Loucy (cell line): ENCODE results near the gene FHDC1.
"Not testable (repeated sequence)": the region's sequence is repeated elsewhere in the genome, so short reads cannot be mapped to it uniquely, and the experiment has no call there.

Experiments used
- H2AFZ ChIP-seq: fragments of 200-600 bp; sonication (generic); 2 replicates; pipeline ENCODE4 v1.6.0; 2016; ENCODE audit warnings: antibody characterized with exemption, mild to moderate bottlenecking, low read length, moderate library complexity
- H3F3A ChIP-seq: fragments of 200-600 bp; 2 replicates; pipeline ENCODE4 v1.6.0; 2016; ENCODE audit warnings: antibody characterized with exemption, low read depth, mild to moderate bottlenecking
- H3K27me3 ChIP-seq: fragments of 200-600 bp; sonication (generic); 2 replicates; pipeline ENCODE4 v1.6.1; 2014; ENCODE audit warnings: low read length, mild to moderate bottlenecking; ENCODE audit not compliant: insufficient read depth, poor library complexity, severe bottlenecking
- H3K36me3 ChIP-seq: fragments of 200-600 bp; sonication (generic); 2 replicates; pipeline ENCODE4 v1.6.1; 2016; ENCODE audit warnings: low read length; ENCODE audit not compliant: insufficient read depth
- H3K4me1 ChIP-seq: fragments of 200-600 bp; sonication (generic); 2 replicates; pipeline ENCODE4 v1.5.1; 2014; ENCODE audit warnings: low read length, mild to moderate bottlenecking; ENCODE audit not compliant: insufficient read depth, poor library complexity, severe bottlenecking
- H3K4me2 ChIP-seq: fragments of 200-600 bp; sonication (generic); 2 replicates; pipeline ENCODE4 v1.6.0; 2014; ENCODE audit warnings: antibody characterized with exemption, low read length, low read depth, mild to moderate bottlenecking; ENCODE audit not compliant: poor library complexity, severe bottlenecking
- H3K4me3 ChIP-seq: fragments of 200-600 bp; sonication (generic); 2 replicates; pipeline ENCODE4 v1.5.1; 2014; ENCODE audit warnings: low read length, mild to moderate bottlenecking, mixed read lengths; ENCODE audit not compliant: poor library complexity, severe bottlenecking
- H3K79me2 ChIP-seq: fragments of 200-600 bp; sonication (generic); 2 replicates; pipeline ENCODE4 v1.6.1; 2014; ENCODE audit warnings: low read length; ENCODE audit not compliant: insufficient read depth
- H3K9ac ChIP-seq: fragments of 200-600 bp; sonication (generic); 2 replicates; pipeline ENCODE4 v1.6.0; 2014; ENCODE audit warnings: mild to moderate bottlenecking, low read depth, low read length, moderate library complexity; ENCODE audit not compliant: poor library complexity, severe bottlenecking
- H3K9me2 ChIP-seq: fragments of 200-600 bp; sonication (generic); replicated peaks from 2 replicates; pipeline ENCODE4 v1.6.1; 2016; ENCODE audit warnings: low read depth, low read length, mixed read lengths
- H3K9me3 ChIP-seq: fragments of 200-600 bp; sonication (generic); 2 replicates; pipeline ENCODE4 v1.6.1; 2014; ENCODE audit warnings: mild to moderate bottlenecking, antibody characterized with exemption, low read length, low read depth; ENCODE audit not compliant: insufficient read depth
- H4K20me1 ChIP-seq: fragments of 200-600 bp; sonication (generic); 2 replicates; pipeline ENCODE4 v1.6.0; 2014; ENCODE audit warnings: antibody characterized with exemption, low read length, mild to moderate bottlenecking; ENCODE audit not compliant: insufficient read depth, poor library complexity, severe bottlenecking
- EZH2phosphoT487 ChIP-seq: fragments of 200-600 bp; IDR thresholded peaks from 2 replicates; pipeline ENCODE4 v1.6.1; 2018; ENCODE audit warnings: antibody characterized with exemption, mild to moderate bottlenecking, moderate library complexity, borderline replicate concordance
- TF ChIP-seq, protein P1 (sequence below): fragments of 200-600 bp; sonication (generic); conservative IDR thresholded peaks from 2 replicates; pipeline ENCODE4 v1.5.1; 2014; ENCODE audit warnings: mild to moderate bottlenecking, antibody characterized with exemption, low read length

FHDC1 gene

DNA sequence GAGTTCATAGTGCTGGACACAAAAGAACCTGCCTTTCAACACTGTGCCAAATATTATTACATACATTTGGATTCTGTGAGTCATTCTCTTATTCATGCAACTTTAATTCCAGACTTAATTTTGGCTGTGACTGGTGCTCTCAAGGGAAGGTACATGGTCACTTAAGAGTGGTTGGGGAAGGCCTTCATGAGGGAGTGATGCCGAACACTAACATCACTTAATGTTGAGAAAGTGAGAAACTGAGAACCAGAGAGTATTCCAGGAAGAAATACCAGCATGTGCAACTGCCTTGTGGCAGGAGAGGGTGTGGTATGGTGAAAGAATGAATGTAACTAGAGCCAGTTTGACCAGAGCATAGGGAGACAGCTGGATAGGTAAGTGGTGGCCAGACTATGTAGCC is 41.5 kb upstream of the FHDC1 start:
- H2AFZ ChIP-seq = no peak overlapping the region
- H3K4me2 ChIP-seq = no peak overlapping the region
- H3K36me3 ChIP-seq = no peaks in the 10 kb centered on the region; the same call in 1 of the 2 replicates
- H3F3A ChIP-seq = no peaks in the 10 kb centered on the region
- H3K9ac ChIP-seq = no peak overlapping the region
- H3K4me1 ChIP-seq = peaks cover 22% of the 10 kb centered on the region
- H3K27me3 ChIP-seq = no peaks in the 10 kb centered on the region
- H3K9me2 ChIP-seq = no peaks in the 10 kb centered on the region
- no peaks in the 10 kb centered on the region for H3K9me3 ChIP-seq
- no peaks in the 10 kb centered on the region for H4K20me1 ChIP-seq
- no peak overlapping the region for H3K4me3 ChIP-seq
- TF ChIP-seq EZH2phosphoT487 = no peak
- TF ChIP-seq, protein P1, sequence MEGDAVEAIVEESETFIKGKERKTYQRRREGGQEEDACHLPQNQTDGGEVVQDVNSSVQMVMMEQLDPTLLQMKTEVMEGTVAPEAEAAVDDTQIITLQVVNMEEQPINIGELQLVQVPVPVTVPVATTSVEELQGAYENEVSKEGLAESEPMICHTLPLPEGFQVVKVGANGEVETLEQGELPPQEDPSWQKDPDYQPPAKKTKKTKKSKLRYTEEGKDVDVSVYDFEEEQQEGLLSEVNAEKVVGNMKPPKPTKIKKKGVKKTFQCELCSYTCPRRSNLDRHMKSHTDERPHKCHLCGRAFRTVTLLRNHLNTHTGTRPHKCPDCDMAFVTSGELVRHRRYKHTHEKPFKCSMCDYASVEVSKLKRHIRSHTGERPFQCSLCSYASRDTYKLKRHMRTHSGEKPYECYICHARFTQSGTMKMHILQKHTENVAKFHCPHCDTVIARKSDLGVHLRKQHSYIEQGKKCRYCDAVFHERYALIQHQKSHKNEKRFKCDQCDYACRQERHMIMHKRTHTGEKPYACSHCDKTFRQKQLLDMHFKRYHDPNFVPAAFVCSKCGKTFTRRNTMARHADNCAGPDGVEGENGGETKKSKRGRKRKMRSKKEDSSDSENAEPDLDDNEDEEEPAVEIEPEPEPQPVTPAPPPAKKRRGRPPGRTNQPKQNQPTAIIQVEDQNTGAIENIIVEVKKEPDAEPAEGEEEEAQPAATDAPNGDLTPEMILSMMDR = no peak
- H3K79me2 ChIP-seq = no peaks in the 10 kb centered on the region

DNA sequence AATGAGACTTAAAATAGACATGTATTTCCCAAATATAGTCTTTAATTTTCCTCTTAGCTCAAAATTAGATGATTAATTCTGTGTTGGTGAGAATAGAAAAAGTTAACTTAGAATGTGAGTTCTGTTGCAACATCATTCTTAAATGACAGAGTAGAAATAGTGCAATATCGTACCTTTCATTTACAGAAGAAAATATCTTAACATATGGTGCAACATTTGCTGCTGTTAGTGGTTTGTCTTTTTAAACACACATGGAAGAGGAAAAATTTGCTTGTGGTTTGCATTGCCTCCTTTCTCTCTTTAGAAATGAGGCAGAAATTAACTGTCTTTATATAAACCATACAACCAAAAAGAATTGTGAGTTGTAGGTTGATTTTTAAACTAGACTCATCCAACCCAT is 39.3 kb upstream of the FHDC1 start:
- no peak overlapping the region for H2AFZ ChIP-seq
- H3K36me3 ChIP-seq = no peaks in the 10 kb centered on the region; the same call in 1 of the 2 replicates
- peak overlapping the region; percentile 39 for H3K4me2 ChIP-seq
- no peak for TF ChIP-seq EZH2phosphoT487
- TF ChIP-seq, protein P1 = no peak
- H3K9ac ChIP-seq = no peak overlapping the region
- no peak overlapping the region for H3K4me3 ChIP-seq
- no peaks in the 10 kb centered on the region for H3K79me2 ChIP-seq
- H3K4me1 ChIP-seq = peaks cover 22% of the 10 kb centered on the region
- H3K9me3 ChIP-seq = no peaks in the 10 kb centered on the region
- no peaks in the 10 kb centered on the region for H3K27me3 ChIP-seq
- no peaks in the 10 kb centered on the region for H3F3A ChIP-seq
- no peaks in the 10 kb centered on the region for H3K9me2 ChIP-seq
- no peaks in the 10 kb centered on the region for H4K20me1 ChIP-seq

DNA sequence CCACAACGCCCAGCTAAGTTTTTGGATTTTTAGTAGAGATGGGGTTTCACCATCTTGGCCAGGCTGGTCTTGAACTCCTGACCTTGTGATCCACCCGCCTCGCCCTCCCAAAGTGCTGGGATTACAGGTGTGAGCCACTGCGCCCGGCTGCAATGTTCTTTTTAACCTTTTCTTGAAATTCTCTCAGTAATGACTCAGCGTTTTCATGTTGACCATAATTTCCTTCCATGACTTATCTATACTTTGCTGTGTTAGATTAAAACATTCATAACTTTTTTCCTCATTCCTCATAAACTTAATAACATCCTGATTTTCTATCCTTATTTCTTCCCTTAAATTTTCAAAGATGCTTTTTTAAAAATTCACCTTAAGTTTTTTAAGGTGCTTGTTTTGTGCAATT is 38.0 kb upstream of the FHDC1 start:
- H3K4me3 ChIP-seq, H2AFZ ChIP-seq, H3K9me3 ChIP-seq, H3K9ac ChIP-seq, H3K36me3 ChIP-seq, H3K79me2 ChIP-seq, H3K4me2 ChIP-seq, H3K27me3 ChIP-seq, H4K20me1 ChIP-seq, H3K9me2 ChIP-seq, H3F3A ChIP-seq: not testable (repeated sequence)
- peaks cover 22% of the 10 kb centered on the region for H3K4me1 ChIP-seq

DNA sequence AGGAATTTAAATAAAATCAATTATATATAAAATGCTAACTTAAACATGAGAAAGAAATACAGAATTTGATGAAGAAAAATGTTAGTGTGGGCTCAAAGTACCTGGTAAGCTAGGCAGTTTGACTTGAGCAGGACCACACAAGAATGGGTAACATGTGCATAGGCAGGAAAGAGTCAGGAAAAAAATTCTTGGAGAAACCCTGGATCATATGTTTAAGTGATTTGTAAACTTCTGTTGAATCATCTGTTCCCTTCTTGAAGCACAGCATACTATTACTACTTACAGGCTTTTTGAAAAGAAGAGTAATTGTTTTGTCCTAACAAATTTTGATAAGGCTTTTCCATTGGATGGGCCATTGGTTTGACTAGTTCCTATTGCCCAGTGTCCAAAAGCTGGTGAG is 37.5 kb upstream of the FHDC1 start:
- H3K27me3 ChIP-seq = no peaks in the 10 kb centered on the region
- no peak for TF ChIP-seq EZH2phosphoT487
- TF ChIP-seq, protein P1 = no peak
- no peaks in the 10 kb centered on the region for H3K79me2 ChIP-seq
- no peaks in the 10 kb centered on the region for H3K36me3 ChIP-seq
- no peak overlapping the region for H3K9ac ChIP-seq
- no peaks in the 10 kb centered on the region for H4K20me1 ChIP-seq
- H3K9me2 ChIP-seq = no peaks in the 10 kb centered on the region
- H3F3A ChIP-seq = no peaks in the 10 kb centered on the region
- no peaks in the 10 kb centered on the region for H3K9me3 ChIP-seq
- H3K4me1 ChIP-seq = peaks cover 22% of the 10 kb centered on the region
- H2AFZ ChIP-seq = no peak overlapping the region
- H3K4me2 ChIP-seq = no peak overlapping the region
- H3K4me3 ChIP-seq = no peak overlapping the region
